Measurements from ENCODE around the gene MYO9B.

MYO9B gene

DNA sequence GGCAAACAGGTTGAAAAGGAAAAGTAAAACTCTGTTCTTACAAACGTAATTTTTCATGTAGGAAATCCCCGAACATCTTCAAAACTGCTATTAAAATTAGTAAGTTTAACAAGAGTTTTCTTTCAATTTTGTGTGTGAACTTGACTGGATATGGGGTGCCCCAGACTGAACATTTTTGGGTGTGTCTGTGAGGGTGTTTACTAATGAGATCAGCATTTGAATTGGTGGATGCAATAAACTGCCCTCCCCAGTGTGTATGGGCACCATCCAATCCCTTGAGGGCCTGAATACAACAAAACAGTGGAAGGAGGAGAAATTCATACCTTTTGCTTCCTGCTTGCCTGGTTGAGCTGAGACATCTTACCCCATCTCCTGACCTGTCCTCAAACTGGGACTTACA lies 12.1 kb upstream of the MYO9B start:
- Histone ChIP-seq H3K36me3 (peaks cover 9% of the 10 kb centered on the region), H3K4me3 (ENCODE audit: low read depth in 1 of 2, low read length in 1 of 2) (no peak overlapping the region), H3K4me1 (ENCODE audit: control insufficient read depth in 1 of 2, insufficient read depth in 1 of 2, low read depth in 1 of 2, low read length in 1 of 2) (peaks cover 21 to 30% of the 10 kb centered on the region in 2 experiments), H3K27ac (no peak overlapping the region), H3K27me3 (no peaks in the 10 kb centered on the region), H3K9me3 (no peaks in the 10 kb centered on the region)
- TF ChIP-seq, protein P1, sequence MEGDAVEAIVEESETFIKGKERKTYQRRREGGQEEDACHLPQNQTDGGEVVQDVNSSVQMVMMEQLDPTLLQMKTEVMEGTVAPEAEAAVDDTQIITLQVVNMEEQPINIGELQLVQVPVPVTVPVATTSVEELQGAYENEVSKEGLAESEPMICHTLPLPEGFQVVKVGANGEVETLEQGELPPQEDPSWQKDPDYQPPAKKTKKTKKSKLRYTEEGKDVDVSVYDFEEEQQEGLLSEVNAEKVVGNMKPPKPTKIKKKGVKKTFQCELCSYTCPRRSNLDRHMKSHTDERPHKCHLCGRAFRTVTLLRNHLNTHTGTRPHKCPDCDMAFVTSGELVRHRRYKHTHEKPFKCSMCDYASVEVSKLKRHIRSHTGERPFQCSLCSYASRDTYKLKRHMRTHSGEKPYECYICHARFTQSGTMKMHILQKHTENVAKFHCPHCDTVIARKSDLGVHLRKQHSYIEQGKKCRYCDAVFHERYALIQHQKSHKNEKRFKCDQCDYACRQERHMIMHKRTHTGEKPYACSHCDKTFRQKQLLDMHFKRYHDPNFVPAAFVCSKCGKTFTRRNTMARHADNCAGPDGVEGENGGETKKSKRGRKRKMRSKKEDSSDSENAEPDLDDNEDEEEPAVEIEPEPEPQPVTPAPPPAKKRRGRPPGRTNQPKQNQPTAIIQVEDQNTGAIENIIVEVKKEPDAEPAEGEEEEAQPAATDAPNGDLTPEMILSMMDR (IDR thresholded peaks at IDR 0.05) = no peak

DNA sequence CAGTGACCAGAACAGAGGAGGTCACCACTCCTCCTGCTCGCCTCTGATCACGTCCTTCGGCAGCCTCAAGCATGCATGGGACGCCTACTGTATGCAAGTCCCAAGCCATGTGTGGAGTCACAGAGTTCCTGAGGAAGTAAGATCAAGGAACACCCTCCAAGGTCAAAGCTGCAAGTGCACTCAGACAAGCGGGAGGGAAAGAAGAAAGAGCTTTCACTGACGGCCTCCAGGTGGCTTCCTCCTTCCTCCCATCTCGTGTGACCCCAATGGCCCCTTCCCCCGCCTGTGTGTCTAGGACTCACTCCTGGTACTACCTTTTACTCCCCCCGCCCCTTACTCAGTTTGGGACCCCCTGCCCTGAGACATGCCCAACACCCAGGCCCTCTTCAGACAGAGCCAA lies 6.4 kb upstream of the MYO9B start:
- Histone ChIP-seq H3K4me3 (ENCODE audit: low read depth in 1 of 2, low read length in 1 of 2) (no peak overlapping the region), H3K36me3 (no peaks in the 10 kb centered on the region), H3K27ac (peak overlapping the region; percentile 23), H3K4me1 (ENCODE audit: control insufficient read depth in 1 of 2, insufficient read depth in 1 of 2, low read depth in 1 of 2, low read length in 1 of 2) (peaks cover 27 to 33% of the 10 kb centered on the region in 2 experiments), H3K27me3 (no peaks in the 10 kb centered on the region), H3K9me3 (no peaks in the 10 kb centered on the region)
- TF ChIP-seq, protein P1 (IDR thresholded peaks at IDR 0.05) = no peak

DNA sequence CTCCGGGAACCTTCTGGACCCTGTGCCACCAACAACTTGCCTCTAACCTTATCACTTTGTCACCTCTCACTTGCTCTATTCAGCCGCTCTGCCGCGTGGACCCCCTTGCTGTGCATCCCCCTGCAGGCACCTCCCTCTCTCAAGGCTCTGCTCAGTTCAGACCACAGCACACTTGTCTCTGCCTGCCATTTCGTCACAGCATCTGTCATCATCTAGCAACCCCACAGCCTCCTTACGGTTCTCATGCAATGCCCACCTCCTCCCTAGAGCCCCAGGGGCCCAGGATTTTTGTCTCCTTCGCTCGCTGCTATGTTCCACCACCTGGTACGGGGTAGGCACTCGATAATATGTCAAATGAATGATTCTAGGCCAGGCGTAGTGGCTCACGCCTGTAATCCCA lies 5.2 kb upstream of the MYO9B start:
- H3K4me1 ChIP-seq (ENCODE audit: control insufficient read depth in 1 of 2, insufficient read depth in 1 of 2, low read depth in 1 of 2, low read length in 1 of 2) = peaks cover 35 to 41% of the 10 kb centered on the region in 2 experiments
- no peaks in the 10 kb centered on the region for H3K9me3 ChIP-seq
- TF ChIP-seq, protein P1 (IDR thresholded peaks at IDR 0.05) = no peak
- H3K36me3 ChIP-seq = no peaks in the 10 kb centered on the region
- H3K4me3 ChIP-seq (ENCODE audit: low read depth in 1 of 2, low read length in 1 of 2) = no peak overlapping the region
- H3K27ac ChIP-seq = no peak overlapping the region
- no peaks in the 10 kb centered on the region for H3K27me3 ChIP-seq

DNA sequence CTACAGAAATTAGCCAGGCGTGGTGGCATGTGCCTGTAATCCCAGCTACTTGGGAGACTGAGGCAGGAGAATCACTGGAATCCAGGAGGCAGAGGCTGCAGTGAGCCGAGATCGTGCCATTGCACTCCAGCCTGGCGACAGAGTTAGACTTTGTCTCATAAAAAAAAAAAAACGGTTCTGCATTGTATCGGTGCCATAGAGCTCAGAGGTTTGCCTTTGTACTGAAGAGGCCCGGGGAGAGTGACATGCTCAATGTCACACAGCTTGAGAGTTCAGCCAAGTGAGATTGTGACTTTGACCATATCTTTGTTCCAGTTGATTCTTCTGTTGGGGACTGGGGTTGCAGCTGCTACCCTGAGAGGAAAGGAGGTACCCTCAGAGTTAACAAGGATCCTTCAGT lies 4.7 kb upstream of the MYO9B start:
- TF ChIP-seq, protein P1 (IDR thresholded peaks at IDR 0.05) = no peak
- no peaks in the 10 kb centered on the region for H3K9me3 ChIP-seq
- no peak overlapping the region for H3K27ac ChIP-seq
- H3K4me1 ChIP-seq (ENCODE audit: control insufficient read depth in 1 of 2, insufficient read depth in 1 of 2, low read depth in 1 of 2, low read length in 1 of 2) = peaks cover 35 to 41% of the 10 kb centered on the region in 2 experiments
- H3K36me3 ChIP-seq = no peaks in the 10 kb centered on the region
- H3K27me3 ChIP-seq = no peaks in the 10 kb centered on the region
- H3K4me3 ChIP-seq (ENCODE audit: low read depth in 1 of 2, low read length in 1 of 2) = no peak overlapping the region

DNA sequence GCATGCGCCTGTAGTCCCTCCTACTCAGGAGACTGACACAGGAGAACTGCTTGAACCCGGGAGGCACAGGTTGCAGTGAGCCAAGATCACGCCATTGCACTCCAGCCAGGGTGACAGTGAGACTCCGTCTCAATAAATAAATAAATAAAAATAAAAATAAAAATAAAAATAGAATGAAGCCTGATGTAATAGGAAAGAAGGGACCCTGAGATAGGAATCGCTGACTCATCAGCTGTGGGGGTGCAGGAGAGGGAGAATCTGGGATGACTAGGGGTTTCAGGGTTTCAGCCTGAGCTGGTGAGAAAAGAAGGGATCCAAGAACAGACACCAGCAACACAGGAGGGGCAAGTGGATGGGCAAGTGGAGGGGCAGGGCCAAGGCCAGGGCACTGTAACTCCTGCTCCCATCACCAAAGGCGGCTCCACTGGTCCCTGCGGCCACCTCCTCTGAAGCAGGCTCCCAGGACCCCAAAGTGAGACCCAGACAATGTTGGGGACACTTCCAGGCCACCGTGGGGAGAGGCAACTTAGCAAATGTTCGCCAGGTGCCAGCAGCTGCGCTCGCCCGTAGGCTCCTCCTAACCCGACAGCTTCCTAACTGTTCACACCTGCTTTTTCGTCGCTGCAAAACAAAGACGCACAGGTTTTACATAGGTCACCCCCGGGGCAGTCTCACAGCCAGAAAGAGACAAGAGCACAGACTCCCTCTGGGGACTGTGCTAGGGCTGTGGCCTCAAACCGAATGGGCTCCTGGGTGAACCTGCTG lies 1.5 kb upstream of the MYO9B start:
- H3K9me3 ChIP-seq = no peaks in the 10 kb centered on the region
- peak overlapping the region; percentile 93 for H3K27ac ChIP-seq
- H3K36me3 ChIP-seq = peaks cover 11% of the 10 kb centered on the region
- peak overlapping the region; percentile 91 to 92 for H3K4me3 ChIP-seq (ENCODE audit: low read depth in 1 of 2, low read length in 1 of 2)
- H3K4me1 ChIP-seq (ENCODE audit: control insufficient read depth in 1 of 2, insufficient read depth in 1 of 2, low read depth in 1 of 2, low read length in 1 of 2) = peaks cover 42 to 50% of the 10 kb centered on the region in 2 experiments
- no peaks in the 10 kb centered on the region for H3K27me3 ChIP-seq
- TF ChIP-seq, protein P1 (IDR thresholded peaks at IDR 0.05) = no peak

Measured in neutrophil (primary cell).